H1 (cell line): ENCODE data around the gene LOXL4.

Experiments
- ATF2 ChIP-seq: IDR thresholded peaks from 2 replicates; pipeline ENCODE4 v1.6.1; 2012; ENCODE audit warnings: low read length, inconsistent platforms
- ATF3 ChIP-seq: IDR thresholded peaks from 2 replicates; pipeline ENCODE4 v1.6.1; 2011; ENCODE audit warnings: low read depth, mild to moderate bottlenecking, low read length; ENCODE audit not compliant: insufficient read depth
- BACH1 ChIP-seq: IDR thresholded peaks from 2 replicates; pipeline ENCODE4 v1.6.1; 2012; ENCODE audit warnings: low read length, improper control_type of control experiment
- BRCA1 ChIP-seq: IDR thresholded peaks from 2 replicates; pipeline ENCODE4 v1.6.1; 2012; ENCODE audit warnings: low read depth, low read length, improper control_type of control experiment
- CHD1 ChIP-seq: IDR thresholded peaks from 2 replicates; pipeline ENCODE4 v1.6.1; 2012; ENCODE audit warnings: low read depth, low read length, improper control_type of control experiment
- EP300 ChIP-seq, 2 experiments: IDR thresholded peaks; 1 replicate in 1 of 2; 2 replicates in 1 of 2; pipeline ENCODE4 v1.6.1; 2011 to 2012; ENCODE audit warnings: low read depth in 2 of 2, low read length in 2 of 2, mild to moderate bottlenecking in 2 of 2, borderline replicate concordance in 1 of 2, inconsistent platforms in 1 of 2, moderate library complexity in 1 of 2
- JUND ChIP-seq: IDR thresholded peaks from 2 replicates; pipeline ENCODE4 v1.6.1; 2011; ENCODE audit warnings: mild to moderate bottlenecking, improper control_type of control experiment, low read length
- MAX ChIP-seq: IDR thresholded peaks from 2 replicates; pipeline ENCODE4 v1.6.1; 2012; ENCODE audit warnings: inconsistent platforms
- PHF8 ChIP-seq: fragments of 200-600 bp; sonication (generic); conservative IDR thresholded peaks from 2 replicates; pipeline ENCODE4 v1.7.1; 2012; ENCODE audit warnings: low read depth, mild to moderate bottlenecking, inconsistent platforms, low read length, moderate library complexity
- POLR2A ChIP-seq, 2 experiments: IDR thresholded peaks; 1 replicate in 1 of 2; 2 replicates in 1 of 2; pipeline ENCODE4 v1.6.1; 2011; ENCODE audit warnings: low read depth in 2 of 2, low read length in 2 of 2, mild to moderate bottlenecking in 2 of 2; ENCODE audit errors: control extremely low read depth in 1 of 2
- POLR2AphosphoS5 ChIP-seq: IDR thresholded peaks from 2 replicates; pipeline ENCODE4 v1.6.1; 2011; ENCODE audit warnings: low read depth, low read length
- RFX5 ChIP-seq: IDR thresholded peaks from 2 replicates; pipeline ENCODE4 v1.6.1; 2011; ENCODE audit warnings: low read depth, low read length, improper control_type of control experiment, borderline replicate concordance
- TF ChIP-seq, protein P1 (sequence below), 3 experiments: IDR thresholded peaks; 1 replicate in 2 of 3; 2 replicates in 1 of 3; pipeline versions ENCODE4 v1.5.1 to v1.6.1; 2011; ENCODE audit warnings: low read length in 3 of 3, mild to moderate bottlenecking in 3 of 3, inconsistent platforms in 2 of 3, low read depth in 1 of 3, moderate library complexity in 1 of 3; ENCODE audit not compliant: insufficient read depth in 1 of 3; ENCODE audit errors: control extremely low read depth in 1 of 3

DNA sequence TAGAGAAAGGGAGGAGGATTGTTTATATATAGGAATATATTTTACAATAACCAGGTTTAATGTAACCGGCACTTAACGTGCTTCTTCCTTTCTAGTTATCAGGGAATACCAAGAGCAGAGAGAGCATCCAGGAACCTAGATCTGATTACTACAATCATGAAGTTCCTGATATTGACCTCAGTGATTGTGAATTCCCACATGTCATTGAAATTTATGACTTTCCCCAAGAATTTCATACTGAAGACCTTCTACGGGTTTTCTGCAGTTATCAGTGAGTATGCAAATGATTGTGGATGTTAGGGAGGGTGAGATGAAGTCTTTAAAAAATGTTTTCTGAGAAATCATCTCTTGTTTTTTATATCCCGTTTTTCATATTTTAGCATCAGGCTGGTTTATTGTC lies 36.6 kb downstream of the LOXL4 start:
- TF ChIP-seq EP300 (IDR thresholded peaks at IDR 0.05; ENCODE audit: borderline replicate concordance in 1 of 2, low read depth in 2 of 2, low read length in 2 of 2) (no peak), POLR2AphosphoS5 (no peak), BACH1 (no peak), RFX5 (no peak), POLR2A (IDR thresholded peaks at IDR 0.05; ENCODE audit: control extremely low read depth in 1 of 2, low read depth in 2 of 2, low read length in 2 of 2) (no peak), MAX (no peak), JUND (no peak), ATF2 (no peak), BRCA1 (no peak), CHD1 (no peak), PHF8 (no peak), ATF3 (no peak)
- TF ChIP-seq, protein P1, sequence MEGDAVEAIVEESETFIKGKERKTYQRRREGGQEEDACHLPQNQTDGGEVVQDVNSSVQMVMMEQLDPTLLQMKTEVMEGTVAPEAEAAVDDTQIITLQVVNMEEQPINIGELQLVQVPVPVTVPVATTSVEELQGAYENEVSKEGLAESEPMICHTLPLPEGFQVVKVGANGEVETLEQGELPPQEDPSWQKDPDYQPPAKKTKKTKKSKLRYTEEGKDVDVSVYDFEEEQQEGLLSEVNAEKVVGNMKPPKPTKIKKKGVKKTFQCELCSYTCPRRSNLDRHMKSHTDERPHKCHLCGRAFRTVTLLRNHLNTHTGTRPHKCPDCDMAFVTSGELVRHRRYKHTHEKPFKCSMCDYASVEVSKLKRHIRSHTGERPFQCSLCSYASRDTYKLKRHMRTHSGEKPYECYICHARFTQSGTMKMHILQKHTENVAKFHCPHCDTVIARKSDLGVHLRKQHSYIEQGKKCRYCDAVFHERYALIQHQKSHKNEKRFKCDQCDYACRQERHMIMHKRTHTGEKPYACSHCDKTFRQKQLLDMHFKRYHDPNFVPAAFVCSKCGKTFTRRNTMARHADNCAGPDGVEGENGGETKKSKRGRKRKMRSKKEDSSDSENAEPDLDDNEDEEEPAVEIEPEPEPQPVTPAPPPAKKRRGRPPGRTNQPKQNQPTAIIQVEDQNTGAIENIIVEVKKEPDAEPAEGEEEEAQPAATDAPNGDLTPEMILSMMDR (IDR thresholded peaks at IDR 0.05; ENCODE audit: control extremely low read depth in 1 of 3, insufficient read depth in 1 of 3, low read depth in 1 of 3, low read length in 3 of 3) = no peak
